Neuronal stem cell (in vitro differentiated cells): ENCODE measurements around the gene SLC16A13. TPM values are rescaled to one million over a fixed set of nuclear protein-coding genes. Genes with fewer than 3 reads are reported as not detected.
"Not testable (repeated sequence)": the region's sequence is repeated elsewhere in the genome, so short reads cannot be mapped to it uniquely, and the experiment has no call there.

ENCODE experiments used
- DNase-seq: peaks from one replicate; pipeline ENCODE4 v3.0.0-alpha.2; 2013; ENCODE audit warnings: low spot score
- H2AFZ ChIP-seq: one replicate; pipeline ENCODE4 v1.6.1; 2013; ENCODE audit warnings: mild to moderate bottlenecking, low read length, inconsistent platforms
- H2AK5ac ChIP-seq: 2 replicates; pipeline ENCODE4 v1.6.1; 2013; ENCODE audit warnings: low read depth, mild to moderate bottlenecking, inconsistent platforms, low read length, moderate library complexity, mixed read lengths
- H2BK120ac ChIP-seq: 2 replicates; pipeline ENCODE4 v1.6.1; 2013; ENCODE audit warnings: low read depth, mild to moderate bottlenecking, inconsistent platforms, low read length, moderate library complexity, mixed read lengths
- H2BK12ac ChIP-seq: one replicate; pipeline ENCODE4 v1.6.1; 2013; ENCODE audit warnings: low read length, inconsistent platforms
- H2BK15ac ChIP-seq: 2 replicates; pipeline ENCODE4 v1.6.1; 2013; ENCODE audit warnings: mild to moderate bottlenecking, low read length, inconsistent platforms, mixed read lengths
- H2BK5ac ChIP-seq: one replicate; pipeline ENCODE4 v1.6.1; 2013; ENCODE audit warnings: inconsistent platforms, mild to moderate bottlenecking, low read length, moderate library complexity
- H3K14ac ChIP-seq: one replicate; pipeline ENCODE4 v1.6.1; 2013; ENCODE audit warnings: low read length, inconsistent platforms
- H3K18ac ChIP-seq: 2 replicates; pipeline ENCODE4 v1.6.1; 2013; ENCODE audit warnings: low read length, inconsistent platforms
- H3K23ac ChIP-seq: 2 replicates; pipeline ENCODE4 v1.6.1; 2013; ENCODE audit warnings: low read depth, mild to moderate bottlenecking, mixed read lengths, low read length, inconsistent platforms; ENCODE audit not compliant: poor library complexity
- H3K27ac ChIP-seq: replicated peaks from 3 replicates; pipeline ENCODE4 v1.5.1; 2013; ENCODE audit warnings: low read length, inconsistent platforms
- H3K27me3 ChIP-seq, 3 experiments: 2 replicates each; pipeline ENCODE4 v1.6.1; 2013; ENCODE audit warnings: low read length in 3 of 3, mild to moderate bottlenecking in 2 of 3, inconsistent platforms in 1 of 3, low read depth in 1 of 3, mixed read lengths in 1 of 3, moderate library complexity in 1 of 3; ENCODE audit not compliant: control insufficient read depth in 3 of 3, insufficient read depth in 3 of 3
- H3K36me3 ChIP-seq, 2 donors: replicated peaks in 1 of 2; 2 replicates each; pipeline ENCODE4 v1.6.1; 2013; ENCODE audit warnings: low read length in 2 of 2; ENCODE audit not compliant: control insufficient read depth in 2 of 2, insufficient read depth in 2 of 2
- H3K4ac ChIP-seq: 2 replicates; pipeline ENCODE4 v1.6.1; 2013; ENCODE audit warnings: inconsistent platforms, mild to moderate bottlenecking, low read length, moderate library complexity
- H3K4me1 ChIP-seq, 2 donors: 1 replicate in 1 of 2; 2 replicates in 1 of 2; pipeline ENCODE4 v1.6.1; 2013; ENCODE audit warnings: low read length in 2 of 2, low read depth in 1 of 2; ENCODE audit not compliant: control insufficient read depth in 2 of 2, insufficient read depth in 1 of 2
- H3K4me2 ChIP-seq: one replicate; pipeline ENCODE4 v1.6.1; 2013; ENCODE audit warnings: mild to moderate bottlenecking, low read length, inconsistent platforms; ENCODE audit not compliant: insufficient read depth, poor library complexity, severe bottlenecking
- H3K4me3 ChIP-seq, 2 donors: 2 replicates each; pipeline ENCODE4 v1.5.1; 2013; ENCODE audit warnings: low read length in 2 of 2, mild to moderate bottlenecking in 2 of 2, inconsistent platforms in 1 of 2, moderate library complexity in 1 of 2
- H3K79me1 ChIP-seq: one replicate; pipeline ENCODE4 v1.6.1; 2013; ENCODE audit warnings: low read depth, mild to moderate bottlenecking, inconsistent platforms, low read length, moderate library complexity
- H3K9ac ChIP-seq: one replicate; pipeline ENCODE4 v1.6.1; 2013; ENCODE audit warnings: mild to moderate bottlenecking, low read depth, low read length, inconsistent platforms; ENCODE audit not compliant: poor library complexity
- H3K9me3 ChIP-seq, 2 donors: replicated peaks in 1 of 2; 2 replicates each; pipeline versions ENCODE3 to v1.6.1; 2013; ENCODE audit warnings: low read length in 2 of 2, mild to moderate bottlenecking in 2 of 2, inconsistent platforms in 1 of 2, low read depth in 1 of 2, mixed read lengths in 1 of 2, moderate library complexity in 1 of 2; ENCODE audit not compliant: control insufficient read depth in 2 of 2, insufficient read depth in 1 of 2
- H4K8ac ChIP-seq: one replicate; pipeline ENCODE4 v1.6.1; 2013; ENCODE audit warnings: low read depth, mild to moderate bottlenecking, inconsistent platforms, low read length, moderate library complexity
- H4K91ac ChIP-seq: one replicate; pipeline ENCODE4 v1.6.1; 2013; ENCODE audit warnings: low read length, low read depth, mild to moderate bottlenecking, inconsistent platforms; ENCODE audit not compliant: poor library complexity
- WGBS, 2 donors: extraction: QIAGEN DNeasy Blood & Tissue Kit; methylation state at CpG; one replicate each; pipeline ENCODE4 v1.1.7; 2013; ENCODE audit warnings: missing lambda C conversion rate in 2 of 2, mixed read lengths in 1 of 2; ENCODE audit not compliant: insufficient read length in 2 of 2, insufficient replicate concordance in 1 of 2; ENCODE audit errors: extremely low coverage in 2 of 2; 5-methylcytosine and 5-hydroxymethylcytosine counted together
- polyA plus RNA-seq, 2 experiments: library from polyadenylated mRNA; stranded (reverse); fragments of 200-250 nt; gene quantifications; one replicate each; pipeline ENCODE4 v1.2.3, GENCODE V29; 2013

The SLC16A13 gene, protein sequence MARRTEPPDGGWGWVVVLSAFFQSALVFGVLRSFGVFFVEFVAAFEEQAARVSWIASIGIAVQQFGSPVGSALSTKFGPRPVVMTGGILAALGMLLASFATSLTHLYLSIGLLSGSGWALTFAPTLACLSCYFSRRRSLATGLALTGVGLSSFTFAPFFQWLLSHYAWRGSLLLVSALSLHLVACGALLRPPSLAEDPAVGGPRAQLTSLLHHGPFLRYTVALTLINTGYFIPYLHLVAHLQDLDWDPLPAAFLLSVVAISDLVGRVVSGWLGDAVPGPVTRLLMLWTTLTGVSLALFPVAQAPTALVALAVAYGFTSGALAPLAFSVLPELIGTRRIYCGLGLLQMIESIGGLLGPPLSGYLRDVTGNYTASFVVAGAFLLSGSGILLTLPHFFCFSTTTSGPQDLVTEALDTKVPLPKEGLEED
- polyA plus RNA-seq (2013, experiment 1 of 2) = 3.0 TPM
- 3.4 TPM for polyA plus RNA-seq (2013, experiment 2 of 2)

DNA sequence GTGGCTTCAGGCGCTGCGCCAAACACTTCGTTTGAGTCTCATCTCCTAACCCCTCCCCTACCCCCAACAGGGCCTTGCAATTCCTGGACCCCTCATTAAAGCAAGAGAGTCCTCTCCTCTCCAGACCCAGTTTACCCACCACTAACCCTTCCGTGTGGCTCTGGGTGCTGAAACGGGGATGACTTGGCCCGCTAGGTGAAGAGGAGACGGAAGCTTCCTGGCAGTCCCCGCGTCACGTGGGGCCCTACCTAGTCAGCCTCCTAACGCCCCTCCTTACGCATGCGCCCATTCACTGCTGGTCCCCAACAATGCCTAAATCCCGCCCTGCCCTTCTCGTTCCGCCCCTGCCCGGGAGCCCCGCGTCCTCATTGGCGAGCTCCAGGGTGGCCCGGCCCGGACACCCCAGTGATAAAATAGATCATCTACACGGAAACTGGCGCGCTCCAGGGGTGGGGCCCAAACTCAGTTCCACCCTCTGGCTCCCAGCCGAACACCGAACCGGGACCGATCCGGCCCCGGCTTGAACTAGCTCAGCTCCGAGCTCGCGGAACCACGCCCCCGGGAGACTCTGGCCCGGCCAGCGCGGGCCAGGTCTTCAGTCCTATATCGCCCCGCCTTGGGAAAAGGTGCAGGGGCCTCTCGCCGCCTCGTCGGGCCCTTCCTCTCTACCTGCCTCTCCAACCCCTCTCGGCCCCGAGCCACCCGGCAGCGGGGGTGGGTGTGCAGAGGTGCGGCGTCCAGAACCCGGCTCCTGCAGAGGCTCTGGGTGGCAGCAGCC is at the start of gene SLC16A13:
SLC16A13 (plus strand) TSS at position 425 of the 778 bp plus-strand sequence. CDS start 368 bp downstream, outside the sequence.
- H3K14ac ChIP-seq = no peak within 1 kb of the TSS
- H3K36me3 ChIP-seq = no peaks in the 10 kb centered on the region
- H3K9ac ChIP-seq = peak within 1 kb of the TSS; percentile 86
- H4K8ac ChIP-seq = no peak within 1 kb of the TSS
- peaks cover 9 to 10% of the 10 kb centered on the region in 2 donors for H3K4me1 ChIP-seq
- peak within 1 kb of the TSS; percentile 96 for H2AFZ ChIP-seq
- H3K23ac ChIP-seq = peak within 1 kb of the TSS; percentile 6
- peaks cover 0 to 2% of the 10 kb centered on the region in 2 donors for H3K9me3 ChIP-seq
- peak; percentile 88 for DNase-seq
- peak within 1 kb of the TSS; percentile 93 for H2BK5ac ChIP-seq
- H2BK12ac ChIP-seq = no peak within 1 kb of the TSS
- no CpG with 5 or more reads among the region's 52 CpGs for WGBS, 2 donors
- peak within 1 kb of the TSS; percentile 60 for H3K4me2 ChIP-seq
- H4K91ac ChIP-seq = no peak within 1 kb of the TSS
- peaks cover 1% of the 10 kb centered on the region for H3K79me1 ChIP-seq
- peaks cover 0 to 7% (median 0%) of the 10 kb centered on the region in 3 experiments for H3K27me3 ChIP-seq
- H3K27ac ChIP-seq = no peak within 1 kb of the TSS
- no peak within 1 kb of the TSS for H2BK15ac ChIP-seq
- no peak within 1 kb of the TSS for H3K4ac ChIP-seq
- H2BK120ac ChIP-seq = no peak within 1 kb of the TSS
- peak within 1 kb of the TSS; percentile 1 for H2AK5ac ChIP-seq
- peak within 1 kb of the TSS; percentile 86 to 87 for H3K4me3 ChIP-seq
- H3K18ac ChIP-seq = peak within 1 kb of the TSS; percentile 98

DNA sequence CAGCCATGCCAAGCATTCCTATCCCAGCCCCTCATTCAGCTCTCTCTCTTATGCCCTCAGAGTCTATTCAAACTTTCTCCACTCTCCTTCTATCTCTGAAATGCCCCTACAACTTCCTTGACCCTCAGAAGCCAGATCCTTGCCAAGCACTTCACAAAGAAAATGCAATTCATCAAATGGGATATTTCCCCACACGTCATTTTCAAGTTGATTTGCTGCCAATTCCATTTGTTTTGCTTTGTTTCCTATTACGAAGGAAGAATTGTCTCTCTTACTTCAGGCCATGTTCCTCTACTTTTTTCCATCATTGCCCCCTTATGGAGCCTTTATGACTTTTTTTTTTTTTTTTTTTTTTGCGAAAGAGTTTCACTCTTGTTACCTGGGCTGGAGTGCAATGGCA is 49.1 kb upstream of the SLC16A13 start:
- Histone ChIP-seq H4K8ac (no peak overlapping the region), H3K14ac (no peak overlapping the region), H3K18ac (no peak overlapping the region), H4K91ac (no peak overlapping the region), H3K27ac (no peak overlapping the region), H3K9ac (no peak overlapping the region), H3K23ac (no peak overlapping the region), H2BK15ac (no peak overlapping the region), H2BK120ac (no peak overlapping the region), H3K4me2 (no peak overlapping the region), H3K4ac (no peak overlapping the region), H3K4me3 (no peak overlapping the region), H3K4me1 (no peaks in the 10 kb centered on the region), H2AK5ac (no peak overlapping the region), H2AFZ (no peak overlapping the region), H3K79me1 (no peaks in the 10 kb centered on the region), H2BK5ac (no peak overlapping the region), H3K9me3 (no peaks in the 10 kb centered on the region), H2BK12ac (no peak overlapping the region), H3K27me3 (no peaks in the 10 kb centered on the region), H3K36me3 (no peaks in the 10 kb centered on the region)
- WGBS, 2 donors = no CpG with 5 or more reads among the region's 3 CpGs
- DNase-seq = no peak

DNA sequence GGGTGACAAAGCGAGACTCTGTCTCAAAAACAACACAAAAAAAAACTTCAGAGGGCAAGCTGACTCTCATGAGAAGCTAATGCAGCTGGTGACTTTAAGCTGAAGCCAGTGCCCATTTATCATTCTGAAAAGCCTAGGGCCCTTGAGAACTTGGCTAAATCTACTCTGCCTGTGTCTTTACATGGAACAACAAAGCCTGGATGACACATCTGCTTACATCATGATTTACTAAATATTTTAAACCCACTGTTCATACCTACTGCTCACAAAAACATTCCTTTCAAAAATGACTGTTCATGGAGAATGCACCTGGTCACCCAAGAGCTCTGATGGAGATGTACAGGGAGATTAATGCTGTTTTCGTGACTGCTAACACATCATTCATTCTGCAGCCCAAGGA is 46.0 kb upstream of the SLC16A13 start:
- Histone ChIP-seq H3K18ac (no peak overlapping the region), H2BK5ac (no peak overlapping the region), H2AK5ac (no peak overlapping the region), H3K4me3 (no peak overlapping the region), H3K4me1 (no peaks in the 10 kb centered on the region), H3K27ac (no peak overlapping the region), H2BK12ac (no peak overlapping the region), H3K23ac (no peak overlapping the region), H2BK15ac (no peak overlapping the region), H4K91ac (no peak overlapping the region), H3K27me3 (peaks cover 0 to under 1% (median 0%) of the 10 kb centered on the region in 3 experiments), H3K14ac (no peak overlapping the region), H3K9ac (no peak overlapping the region), H2AFZ (no peak overlapping the region), H3K4me2 (no peak overlapping the region), H3K4ac (no peak overlapping the region), H4K8ac (no peak overlapping the region), H3K79me1 (no peaks in the 10 kb centered on the region), H2BK120ac (no peak overlapping the region), H3K9me3 (no peaks in the 10 kb centered on the region), H3K36me3 (no peaks in the 10 kb centered on the region)
- WGBS, 2 donors = no CpG with 5 or more reads among the region's 2 CpGs
- DNase-seq = no peak

DNA sequence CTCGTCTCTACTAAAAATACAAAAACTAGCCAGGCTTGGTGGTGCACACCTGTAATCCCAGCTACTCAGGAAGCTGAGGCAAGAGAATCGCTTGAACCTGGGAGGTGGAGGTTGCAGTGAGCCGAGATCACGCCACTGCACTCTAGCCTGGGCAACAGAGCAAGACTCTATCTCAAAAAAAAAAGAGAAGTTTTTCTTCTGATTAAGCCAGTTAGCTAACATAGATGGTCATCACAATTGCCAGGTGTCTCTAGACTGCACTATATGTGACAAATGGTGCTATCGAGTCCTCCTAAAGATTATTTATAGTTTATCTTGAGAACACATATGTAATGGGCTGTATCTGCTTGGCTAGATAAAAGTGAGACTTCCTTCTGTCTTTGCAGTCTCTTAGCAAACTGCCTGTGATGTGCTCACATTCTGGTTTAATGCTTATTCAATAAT is 42.2 kb upstream of the SLC16A13 start:
- not testable (repeated sequence) for H3K4me2 ChIP-seq, DNase-seq, H3K4me3 ChIP-seq, H4K91ac ChIP-seq, H3K9me3 ChIP-seq, H3K18ac ChIP-seq, H3K4me1 ChIP-seq, H3K27ac ChIP-seq, H2AK5ac ChIP-seq, H2AFZ ChIP-seq, H3K23ac ChIP-seq, H3K14ac ChIP-seq, H2BK120ac ChIP-seq, H3K4ac ChIP-seq, H2BK5ac ChIP-seq, H3K79me1 ChIP-seq, H4K8ac ChIP-seq, H2BK15ac ChIP-seq, H2BK12ac ChIP-seq, H3K9ac ChIP-seq
- Histone ChIP-seq H3K36me3 (peaks cover 0 to 14% of the 10 kb centered on the region in 2 donors), H3K27me3 (peaks cover 0 to 21% (median 0%) of the 10 kb centered on the region in 3 experiments)
- WGBS, 2 donors = no CpG with 5 or more reads among the region's 5 CpGs
